HEK293 (cell line): ENCODE data around the gene PTX4.

Experiments used
- CTCF ChIA-PET: fragments of 350-600 bp; formaldehyde crosslinking; extraction: SDS; loops from one replicate; lab custom pipeline; 2021; ENCODE audit warnings: antibody characterized with exemption; lab: Yijun Ruan, JAX
- POLR2A ChIA-PET: fragments of 300-600 bp; formaldehyde crosslinking; extraction: SDS; loops from one replicate; lab custom pipeline; 2020; ENCODE audit warnings: antibody characterized with exemption, inconsistent platforms; lab: Yijun Ruan, JAX
- H3K27ac ChIP-seq: fragments of 200-500 bp; sonication (Bioruptor generic); 2 replicates; pipeline ENCODE4 v1.5.1; 2014; ENCODE audit warnings: low read depth, low read length, control low read depth, inconsistent platforms; ENCODE audit errors: extremely low read depth
- H3K36me3 ChIP-seq, 2 experiments: fragments of 200-500 bp in 1 of 2; sonication (Bioruptor generic) in 1 of 2; 1 replicate in 1 of 2; 2 replicates in 1 of 2; pipeline ENCODE4 v1.5.1; 2014 to 2017; ENCODE audit warnings: inconsistent platforms in 2 of 2, low read length in 2 of 2; ENCODE audit not compliant: control insufficient read depth in 2 of 2, insufficient read depth in 1 of 2
- H3K4me1 ChIP-seq: fragments of 200-500 bp; sonication (Bioruptor generic); 2 replicates; pipeline ENCODE4 v1.5.1; 2014; ENCODE audit warnings: mild to moderate bottlenecking, low read length, inconsistent platforms; ENCODE audit not compliant: control insufficient read depth, insufficient read depth
- H3K4me3 ChIP-seq: 2 replicates; pipeline ENCODE4 v1.5.1; 2011; ENCODE audit warnings: low read depth, mild to moderate bottlenecking, control low read depth, low read length, moderate library complexity
- H3K9me3 ChIP-seq: fragments of 200-500 bp; sonication (Bioruptor generic); 2 replicates; pipeline ENCODE4 v1.5.1; 2014; ENCODE audit warnings: low read depth, low read length, inconsistent platforms; ENCODE audit not compliant: control insufficient read depth, insufficient read depth
- GLIS1 ChIP-seq: fragments of 450-650 bp; formaldehyde crosslinking; IDR thresholded peaks from 2 replicates; pipeline ENCODE4 v1.5.1; 2016; ENCODE audit warnings: missing biosample characterization, missing genetic modification characterization
- PATZ1 ChIP-seq: fragments of 450-650 bp; formaldehyde crosslinking; IDR thresholded peaks from 2 replicates; pipeline ENCODE4 v1.5.1; 2016; ENCODE audit warnings: missing biosample characterization, missing genetic modification characterization
- PRDM1 ChIP-seq: fragments of 450-650 bp; formaldehyde crosslinking; IDR thresholded peaks from 2 replicates; pipeline ENCODE4; 2016; ENCODE audit warnings: missing biosample characterization, missing genetic modification characterization
- PRDM2 ChIP-seq: fragments of 450-650 bp; formaldehyde crosslinking; IDR thresholded peaks from 2 replicates; pipeline ENCODE4 v1.5.1; 2016; ENCODE audit warnings: missing biosample characterization, missing genetic modification characterization, borderline replicate concordance
- SP7 ChIP-seq: fragments of 450-650 bp; formaldehyde crosslinking; IDR thresholded peaks from 2 replicates; pipeline ENCODE4 v1.5.1; 2016; ENCODE audit warnings: missing biosample characterization, missing genetic modification characterization
- TRIM28 ChIP-seq: IDR thresholded peaks from 2 replicates; pipeline ENCODE4 v1.6.1; 2011; ENCODE audit warnings: low read length, control low read depth, borderline replicate concordance
- ZNF10 ChIP-seq: fragments of 450-650 bp; formaldehyde crosslinking; IDR thresholded peaks from 2 replicates; pipeline ENCODE4 v1.5.1; 2017; ENCODE audit warnings: missing biosample characterization, missing genetic modification characterization
- ZNF121 ChIP-seq: fragments of 450-650 bp; formaldehyde crosslinking; IDR thresholded peaks from 2 replicates; pipeline ENCODE4 v1.5.1; 2016; ENCODE audit warnings: missing biosample characterization, missing genetic modification characterization
- ZNF23 ChIP-seq: fragments of 450-650 bp; formaldehyde crosslinking; IDR thresholded peaks from 2 replicates; pipeline ENCODE4 v1.5.1; 2016; ENCODE audit warnings: missing biosample characterization, missing genetic modification characterization, borderline replicate concordance
- ZNF341 ChIP-seq: fragments of 450-650 bp; formaldehyde crosslinking; IDR thresholded peaks from 2 replicates; pipeline ENCODE4; 2016; ENCODE audit warnings: low read depth, missing biosample characterization, missing genetic modification characterization
- ZNF433 ChIP-seq: fragments of 450-650 bp; formaldehyde crosslinking; IDR thresholded peaks from 2 replicates; pipeline ENCODE4 v1.5.1; 2016; ENCODE audit warnings: missing biosample characterization, missing genetic modification characterization, low read depth
- ZNF768 ChIP-seq: fragments of 450-650 bp; formaldehyde crosslinking; IDR thresholded peaks from 2 replicates; pipeline ENCODE4 v1.5.1; 2018; ENCODE audit warnings: missing biosample characterization, mild to moderate bottlenecking, missing genetic modification characterization
- ZNF830 ChIP-seq: fragments of 450-650 bp; IDR thresholded peaks from 2 replicates; pipeline ENCODE4 v1.5.0; 2018; ENCODE audit warnings: missing biosample characterization, missing genetic modification characterization, low read depth, mild to moderate bottlenecking, moderate library complexity
- ZSCAN23 ChIP-seq: fragments of 450-650 bp; formaldehyde crosslinking; IDR thresholded peaks from 2 replicates; pipeline ENCODE4 v1.5.1; 2016; ENCODE audit warnings: missing biosample characterization, missing genetic modification characterization

The PTX4 gene

GRCh38 chr16:1446296-1447080 is 42.3 kb downstream of the PTX4 start:
- CTCF ChIA-PET, result no interaction called here
- Histone ChIP-seq H3K4me1 (no peaks in the 10 kb centered on the region), H3K27ac (no peak overlapping the region), H3K9me3 (no peaks in the 10 kb centered on the region), H3K4me3 (no peak overlapping the region), H3K36me3 (peaks cover 0 to 38% of the 10 kb centered on the region in 2 experiments; a peak in 1 of 3 replicates)
- TF ChIP-seq PRDM2 (tag by site-specific recombination), result no peak
- TF ChIP-seq ZNF830 (tag by site-specific recombination), result no peak
- no peak for TF ChIP-seq ZNF121 (tag by site-specific recombination)
- no peak for TF ChIP-seq ZNF23 (tag by site-specific recombination)
- 0 out of 2 replicates have a peak, but pooled peaks have one; percentile 23 for TF ChIP-seq PATZ1 (tag by site-specific recombination)
- TF ChIP-seq SP7, result no peak
- TF ChIP-seq ZSCAN23 (tag by site-specific recombination), result no peak
- no peak for TF ChIP-seq PRDM1 (tag by site-specific recombination)
- TF ChIP-seq TRIM28, result no peak
- TF ChIP-seq ZNF341, result no peak
- no peak for TF ChIP-seq ZNF768 (tag by site-specific recombination)
- TF ChIP-seq ZNF10 (tag by site-specific recombination), result 0 out of 2 replicates have a peak, but pooled peaks have one; percentile 12
- POLR2A ChIA-PET, result interaction anchor here (0.6 to 1.4 kb wide), 2 partner anchors 8 to 26 kb away, joined by 3 to 7 read pairs; no protein-coding TSS in a partner anchor

- ChIA-PET CTCF (no interaction called here), POLR2A (no interaction called here)
- H3K36me3 ChIP-seq, result peaks cover 0 to 30% of the 10 kb centered on the region in 2 experiments; a peak in 1 of 3 replicates
- H3K4me3 ChIP-seq, result no peak overlapping the region
- TF ChIP-seq ZNF433 (tag by site-specific recombination) (no peak), GLIS1 (tag by site-specific recombination) (0 out of 2 replicates have a peak, but pooled peaks have one; percentile 0)
- TF ChIP-seq, all 188 proteins: peak for 1
- H3K4me1 ChIP-seq, result no peaks in the 10 kb centered on the region
- no peak overlapping the region for H3K27ac ChIP-seq
- no peaks in the 10 kb centered on the region for H3K9me3 ChIP-seq
These were observed 43.1 kb downstream of the PTX4 start for GRCh38 chr16:1445518-1446203.
